ENCODE measurements around the gene COL2A1. TPM values are rescaled to one million over a fixed set of nuclear protein-coding genes. Genes with fewer than 3 reads are reported as not detected.
A peak's percentile ranks its signal among the peaks of the same experiment; 100 is the strongest.

COL2A1 gene
- polyA plus RNA-seq, 1 donor (not counting 4 experiments of a cell fraction or from before 2014, with no cell fraction given) = 0.03 TPM

GRCh38 chr12:48053122-48053521, 48.8 kb upstream of the COL2A1 start:
- Histone ChIP-seq H3K9me3 (ENCODE audit: control insufficient read depth, low read depth, low read length) (no peaks in the 10 kb centered on the region), H3K27me3 (ENCODE audit: control insufficient read depth, extremely low read depth, insufficient read depth, low read length) (no peaks in the 10 kb centered on the region), H3K4me1 (ENCODE audit: control insufficient read depth, extremely low read depth, insufficient read depth, low read length) (no peaks in the 10 kb centered on the region), H3K9ac (ENCODE audit: control insufficient read depth, extremely low read depth, insufficient read depth, low read length) (no peak overlapping the region), H3K27ac (ENCODE audit: control insufficient read depth, insufficient read depth, low read length) (no peak overlapping the region), H2AFZ (ENCODE audit: control insufficient read depth, low read length) (no peak overlapping the region), H3K79me2 (ENCODE audit: control insufficient read depth, insufficient read depth, low read length) (no peaks in the 10 kb centered on the region), H4K20me1 (ENCODE audit: control insufficient read depth, extremely low read depth, insufficient read depth, low read length) (no peaks in the 10 kb centered on the region), H3K4me3 (ENCODE audit: control insufficient read depth in 2 of 3, extremely low read depth in 1 of 3, insufficient read depth in 2 of 3, low read depth in 1 of 3, low read length in 3 of 3) (no peak overlapping the region), H3K4me2 (ENCODE audit: control insufficient read depth, extremely low read depth, insufficient read depth, low read depth, low read length) (no peak overlapping the region), H3K36me3 (ENCODE audit: control insufficient read depth in 2 of 2, extremely low read depth in 1 of 2, insufficient read depth in 2 of 2, low read length in 2 of 2) (no peaks in the 10 kb centered on the region), H3K9me1 (ENCODE audit: control insufficient read depth, extremely low read depth, insufficient read depth, low read length) (no peaks in the 10 kb centered on the region)
- no peak for DNase-seq (ENCODE audit: low read depth, low spot score)
- no peak for FAIRE-seq
- TF ChIP-seq CTCF (optimal IDR thresholded peaks at IDR 0.05 in 1 of 3, IDR thresholded peaks at IDR 0.05 in 1 of 3, conservative IDR thresholded peaks at IDR 0.05 in 1 of 3; ENCODE audit: extremely low read depth in 1 of 3, insufficient read depth in 2 of 3, low read length in 3 of 3) = no peak
- TF ChIP-seq EZH2 (IDR thresholded peaks at IDR 0.05; ENCODE audit: low read length) = no peak
- dilution Hi-C loops (cut with MboI; ENCODE audit: extremely low pct_ligation_motif_present, low sequenced_read_pairs) = no loop called here

- DNase-seq (ENCODE audit: low read depth, low spot score) (no peak), FAIRE-seq (peak; percentile 23)
- H3K27me3 ChIP-seq (ENCODE audit: control insufficient read depth, extremely low read depth, insufficient read depth, low read length) = no peaks in the 10 kb centered on the region
- H3K9me3 ChIP-seq (ENCODE audit: control insufficient read depth, low read depth, low read length) = no peaks in the 10 kb centered on the region
- no peaks in the 10 kb centered on the region for H4K20me1 ChIP-seq (ENCODE audit: control insufficient read depth, extremely low read depth, insufficient read depth, low read length)
- H3K27ac ChIP-seq (ENCODE audit: control insufficient read depth, insufficient read depth, low read length) = no peak overlapping the region
- dilution Hi-C loops (cut with MboI; ENCODE audit: extremely low pct_ligation_motif_present, low sequenced_read_pairs) = no loop called here
- no peak overlapping the region for H2AFZ ChIP-seq (ENCODE audit: control insufficient read depth, low read length)
- H3K4me1 ChIP-seq (ENCODE audit: control insufficient read depth, extremely low read depth, insufficient read depth, low read length) = no peaks in the 10 kb centered on the region
- TF ChIP-seq EZH2 (IDR thresholded peaks at IDR 0.05; ENCODE audit: low read length) (no peak), CTCF (optimal IDR thresholded peaks at IDR 0.05 in 1 of 3, IDR thresholded peaks at IDR 0.05 in 1 of 3, conservative IDR thresholded peaks at IDR 0.05 in 1 of 3; ENCODE audit: extremely low read depth in 1 of 3, insufficient read depth in 2 of 3, low read length in 3 of 3) (no peak)
- H3K36me3 ChIP-seq (ENCODE audit: control insufficient read depth in 2 of 2, extremely low read depth in 1 of 2, insufficient read depth in 2 of 2, low read length in 2 of 2) = no peaks in the 10 kb centered on the region
- H3K9me1 ChIP-seq (ENCODE audit: control insufficient read depth, extremely low read depth, insufficient read depth, low read length) = no peaks in the 10 kb centered on the region
- no peak overlapping the region for H3K9ac ChIP-seq (ENCODE audit: control insufficient read depth, extremely low read depth, insufficient read depth, low read length)
- H3K79me2 ChIP-seq (ENCODE audit: control insufficient read depth, insufficient read depth, low read length) = no peaks in the 10 kb centered on the region
- H3K4me3 ChIP-seq (ENCODE audit: control insufficient read depth in 2 of 3, extremely low read depth in 1 of 3, insufficient read depth in 2 of 3, low read depth in 1 of 3, low read length in 3 of 3) = no peak overlapping the region
- no peak overlapping the region for H3K4me2 ChIP-seq (ENCODE audit: control insufficient read depth, extremely low read depth, insufficient read depth, low read depth, low read length)
Observed at GRCh38 chr12:48051681-48052080, 47.4 kb upstream of the COL2A1 start.

Measured in keratinocyte (primary cell).